Stimulated activated CD4-positive, alpha-beta T cell treated with anti-CD3 and anti-CD28 coated beads, Interleukin-4, amount 100 ng/mL, for 48 hours (primary cell): ENCODE measurements around the gene NUTM2A.
"Not testable (repeated sequence)": the region's sequence is repeated elsewhere in the genome, so short reads cannot be mapped to it uniquely, and the experiment has no call there.

Experiments used
- DNase-seq, 2 donors: peaks; one replicate each; pipeline ENCODE4 v3.0.0-alpha.2; 2020; ENCODE audit warnings: low read depth in 2 of 2

NUTM2A gene

DNA sequence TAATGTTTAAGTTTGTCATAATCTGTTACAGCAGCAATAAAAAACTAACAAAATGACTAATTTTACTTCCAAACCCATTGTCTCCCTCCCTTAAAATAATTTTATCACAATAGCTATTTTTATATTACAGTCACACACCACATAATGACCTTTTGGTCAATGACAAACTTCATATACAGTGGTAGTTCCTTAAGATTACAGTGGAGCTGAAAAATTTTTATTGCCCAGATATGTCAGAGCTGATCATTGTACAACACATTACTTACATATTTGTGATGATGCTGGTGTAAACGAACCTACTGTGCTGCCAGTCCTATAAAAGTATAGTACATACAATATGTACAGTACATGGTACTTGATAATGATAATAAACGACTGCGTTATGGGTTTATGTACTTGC, 22.1 kb downstream of the NUTM2A start:
- not testable (repeated sequence) for DNase-seq

GRCh38 chr10:87248818-87249353, 23.6 kb downstream of the NUTM2A start:
- not testable (repeated sequence) for DNase-seq

GRCh38 chr10:87280749-87281392, 55.6 kb downstream of the NUTM2A start:
- not testable (repeated sequence) for DNase-seq
